ENCODE results near the gene PNMA6E.

Gene PNMA6E

DNA sequence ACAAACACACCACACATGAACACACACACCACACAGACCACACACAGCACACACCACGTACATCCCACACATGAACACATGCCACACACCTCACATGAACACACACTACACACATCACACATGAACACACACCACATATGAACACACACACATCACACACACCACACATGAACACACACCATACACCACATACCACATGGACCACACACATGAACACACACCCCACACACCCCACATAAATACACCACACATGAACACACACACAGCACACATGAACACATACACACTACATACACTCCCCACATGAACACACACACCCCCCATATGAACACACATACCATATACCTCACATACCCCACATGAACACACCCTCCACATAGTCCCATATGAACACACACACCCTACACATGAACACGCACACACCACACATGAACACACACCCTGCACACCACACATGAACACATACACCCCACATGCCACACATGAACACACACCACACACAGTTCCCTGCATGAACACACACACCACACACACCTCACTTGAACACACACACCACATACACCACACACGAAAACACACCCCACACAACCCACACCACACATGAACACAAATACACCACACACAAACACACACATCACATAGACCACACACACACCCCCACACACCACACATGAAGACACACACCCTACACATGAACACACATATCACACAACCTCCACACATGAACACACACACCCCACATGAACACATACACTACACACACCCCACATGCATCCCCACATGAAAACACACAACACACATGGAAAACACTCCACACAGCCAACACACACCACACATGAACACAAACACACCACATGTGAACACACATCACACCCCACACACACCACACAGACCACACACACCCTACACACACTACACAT, 18.3 kb downstream of the PNMA6E start (continued):
- peak; percentile 62; the same call in 1 of the 2 replicates for TF ChIP-seq ZNF311 (tag by site-specific recombination; IDR thresholded peaks at IDR 0.05; ENCODE audit: borderline replicate concordance)
- TF ChIP-seq, protein P1, sequence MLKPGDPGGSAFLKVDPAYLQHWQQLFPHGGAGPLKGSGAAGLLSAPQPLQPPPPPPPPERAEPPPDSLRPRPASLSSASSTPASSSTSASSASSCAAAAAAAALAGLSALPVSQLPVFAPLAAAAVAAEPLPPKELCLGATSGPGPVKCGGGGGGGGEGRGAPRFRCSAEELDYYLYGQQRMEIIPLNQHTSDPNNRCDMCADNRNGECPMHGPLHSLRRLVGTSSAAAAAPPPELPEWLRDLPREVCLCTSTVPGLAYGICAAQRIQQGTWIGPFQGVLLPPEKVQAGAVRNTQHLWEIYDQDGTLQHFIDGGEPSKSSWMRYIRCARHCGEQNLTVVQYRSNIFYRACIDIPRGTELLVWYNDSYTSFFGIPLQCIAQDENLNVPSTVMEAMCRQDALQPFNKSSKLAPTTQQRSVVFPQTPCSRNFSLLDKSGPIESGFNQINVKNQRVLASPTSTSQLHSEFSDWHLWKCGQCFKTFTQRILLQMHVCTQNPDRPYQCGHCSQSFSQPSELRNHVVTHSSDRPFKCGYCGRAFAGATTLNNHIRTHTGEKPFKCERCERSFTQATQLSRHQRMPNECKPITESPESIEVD (tag by site-specific recombination; IDR thresholded peaks at IDR 0.05): no peak
- 0 out of 2 replicates have a peak, but pooled peaks have one; percentile 32 for TF ChIP-seq ZNF266 (tag by site-specific recombination; IDR thresholded peaks at IDR 0.05; ENCODE audit: low read depth)
- TF ChIP-seq HOXA7 (CRISPR knock-in tag; IDR thresholded peaks at IDR 0.05; ENCODE audit: borderline replicate concordance): no peak
- TF ChIP-seq, protein P2, sequence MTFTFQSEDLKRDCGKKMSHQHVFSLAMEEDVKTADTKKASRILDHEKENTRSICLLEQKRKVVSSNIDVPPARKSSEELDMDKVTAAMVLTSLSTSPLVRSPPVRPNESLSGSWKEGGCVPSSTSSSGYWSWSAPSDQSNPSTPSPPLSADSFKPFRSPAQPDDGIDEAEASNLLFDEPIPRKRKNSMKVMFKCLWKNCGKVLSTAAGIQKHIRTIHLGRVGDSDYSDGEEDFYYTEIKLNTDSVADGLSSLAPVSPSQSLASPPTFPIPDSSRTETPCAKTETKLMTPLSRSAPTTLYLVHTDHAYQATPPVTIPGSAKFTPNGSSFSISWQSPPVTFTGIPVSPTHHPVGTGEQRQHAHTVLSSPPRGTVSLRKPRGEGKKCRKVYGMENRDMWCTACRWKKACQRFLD (tag by site-specific recombination; IDR thresholded peaks at IDR 0.05): no peak
- TF ChIP-seq ZNF585B (tag by site-specific recombination; IDR thresholded peaks at IDR 0.05): 0 out of 2 replicates have a peak, but pooled peaks have one; percentile 6
- TF ChIP-seq, protein P3, sequence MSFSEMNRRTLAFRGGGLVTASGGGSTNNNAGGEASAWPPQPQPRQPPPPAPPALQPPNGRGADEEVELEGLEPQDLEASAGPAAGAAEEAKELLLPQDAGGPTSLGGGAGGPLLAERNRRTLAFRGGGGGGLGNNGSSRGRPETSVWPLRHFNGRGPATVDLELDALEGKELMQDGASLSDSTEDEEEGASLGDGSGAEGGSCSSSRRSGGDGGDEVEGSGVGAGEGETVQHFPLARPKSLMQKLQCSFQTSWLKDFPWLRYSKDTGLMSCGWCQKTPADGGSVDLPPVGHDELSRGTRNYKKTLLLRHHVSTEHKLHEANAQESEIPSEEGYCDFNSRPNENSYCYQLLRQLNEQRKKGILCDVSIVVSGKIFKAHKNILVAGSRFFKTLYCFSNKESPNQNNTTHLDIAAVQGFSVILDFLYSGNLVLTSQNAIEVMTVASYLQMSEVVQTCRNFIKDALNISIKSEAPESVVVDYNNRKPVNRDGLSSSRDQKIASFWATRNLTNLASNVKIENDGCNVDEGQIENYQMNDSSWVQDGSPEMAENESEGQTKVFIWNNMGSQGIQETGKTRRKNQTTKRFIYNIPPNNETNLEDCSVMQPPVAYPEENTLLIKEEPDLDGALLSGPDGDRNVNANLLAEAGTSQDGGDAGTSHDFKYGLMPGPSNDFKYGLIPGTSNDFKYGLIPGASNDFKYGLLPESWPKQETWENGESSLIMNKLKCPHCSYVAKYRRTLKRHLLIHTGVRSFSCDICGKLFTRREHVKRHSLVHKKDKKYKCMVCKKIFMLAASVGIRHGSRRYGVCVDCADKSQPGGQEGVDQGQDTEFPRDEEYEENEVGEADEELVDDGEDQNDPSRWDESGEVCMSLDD (tag by site-specific recombination; IDR thresholded peaks at IDR 0.05): 0 out of 2 replicates have a peak, but pooled peaks have one; percentile 22
- TF ChIP-seq ZNF114 (tag by site-specific recombination; IDR thresholded peaks at IDR 0.05): 0 out of 2 replicates have a peak, but pooled peaks have one; percentile 23
- TF ChIP-seq MZF1 (tag by site-specific recombination; IDR thresholded peaks at IDR 0.05; ENCODE audit: borderline replicate concordance): no peak
- TF ChIP-seq, protein P4, sequence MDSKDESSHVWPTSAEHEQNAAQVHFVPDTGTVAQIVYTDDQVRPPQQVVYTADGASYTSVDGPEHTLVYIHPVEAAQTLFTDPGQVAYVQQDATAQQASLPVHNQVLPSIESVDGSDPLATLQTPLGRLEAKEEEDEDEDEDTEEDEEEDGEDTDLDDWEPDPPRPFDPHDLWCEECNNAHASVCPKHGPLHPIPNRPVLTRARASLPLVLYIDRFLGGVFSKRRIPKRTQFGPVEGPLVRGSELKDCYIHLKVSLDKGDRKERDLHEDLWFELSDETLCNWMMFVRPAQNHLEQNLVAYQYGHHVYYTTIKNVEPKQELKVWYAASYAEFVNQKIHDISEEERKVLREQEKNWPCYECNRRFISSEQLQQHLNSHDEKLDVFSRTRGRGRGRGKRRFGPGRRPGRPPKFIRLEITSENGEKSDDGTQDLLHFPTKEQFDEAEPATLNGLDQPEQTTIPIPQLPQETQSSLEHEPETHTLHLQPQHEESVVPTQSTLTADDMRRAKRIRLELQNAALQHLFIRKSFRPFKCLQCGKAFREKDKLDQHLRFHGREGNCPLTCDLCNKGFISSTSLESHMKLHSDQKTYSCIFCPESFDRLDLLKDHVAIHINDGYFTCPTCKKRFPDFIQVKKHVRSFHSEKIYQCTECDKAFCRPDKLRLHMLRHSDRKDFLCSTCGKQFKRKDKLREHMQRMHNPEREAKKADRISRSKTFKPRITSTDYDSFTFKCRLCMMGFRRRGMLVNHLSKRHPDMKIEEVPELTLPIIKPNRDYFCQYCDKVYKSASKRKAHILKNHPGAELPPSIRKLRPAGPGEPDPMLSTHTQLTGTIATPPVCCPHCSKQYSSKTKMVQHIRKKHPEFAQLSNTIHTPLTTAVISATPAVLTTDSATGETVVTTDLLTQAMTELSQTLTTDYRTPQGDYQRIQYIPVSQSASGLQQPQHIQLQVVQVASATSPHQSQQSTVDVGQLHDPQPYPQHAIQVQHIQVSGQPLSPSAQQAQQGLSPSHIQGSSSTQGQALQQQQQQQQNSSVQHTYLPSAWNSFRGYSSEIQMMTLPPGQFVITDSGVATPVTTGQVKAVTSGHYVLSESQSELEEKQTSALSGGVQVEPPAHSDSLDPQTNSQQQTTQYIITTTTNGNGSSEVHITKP (tag by site-specific recombination; IDR thresholded peaks at IDR 0.05): no peak
- TF ChIP-seq ZNF776 (tag by site-specific recombination; IDR thresholded peaks at IDR 0.05; ENCODE audit: borderline replicate concordance): 0 out of 2 replicates have a peak, but pooled peaks have one; percentile 25
- no peak for TF ChIP-seq ZNF366 (tag by site-specific recombination; conservative IDR thresholded peaks at IDR 0.05)
- TF ChIP-seq ZNF175 (tag by site-specific recombination; IDR thresholded peaks at IDR 0.05): peak; percentile 45; the same call in 1 of the 2 replicates
- no peak for TF ChIP-seq ZNF274 (IDR thresholded peaks at IDR 0.05; ENCODE audit: low read length)
- peak; percentile 32; the same call in 1 of the 2 replicates for TF ChIP-seq ZNF274 (tag by site-specific recombination; IDR thresholded peaks at IDR 0.05; ENCODE audit: borderline replicate concordance)
- no peak for TF ChIP-seq BCL11B (tag by site-specific recombination; IDR thresholded peaks at IDR 0.05; ENCODE audit: low read depth)
- TF ChIP-seq ZNF112 (tag by site-specific recombination; IDR thresholded peaks at IDR 0.05): 0 out of 2 replicates have a peak, but pooled peaks have one; percentile 29
- TF ChIP-seq, protein P5, sequence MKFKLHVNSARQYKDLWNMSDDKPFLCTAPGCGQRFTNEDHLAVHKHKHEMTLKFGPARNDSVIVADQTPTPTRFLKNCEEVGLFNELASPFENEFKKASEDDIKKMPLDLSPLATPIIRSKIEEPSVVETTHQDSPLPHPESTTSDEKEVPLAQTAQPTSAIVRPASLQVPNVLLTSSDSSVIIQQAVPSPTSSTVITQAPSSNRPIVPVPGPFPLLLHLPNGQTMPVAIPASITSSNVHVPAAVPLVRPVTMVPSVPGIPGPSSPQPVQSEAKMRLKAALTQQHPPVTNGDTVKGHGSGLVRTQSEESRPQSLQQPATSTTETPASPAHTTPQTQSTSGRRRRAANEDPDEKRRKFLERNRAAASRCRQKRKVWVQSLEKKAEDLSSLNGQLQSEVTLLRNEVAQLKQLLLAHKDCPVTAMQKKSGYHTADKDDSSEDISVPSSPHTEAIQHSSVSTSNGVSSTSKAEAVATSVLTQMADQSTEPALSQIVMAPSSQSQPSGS (tag by site-specific recombination; IDR thresholded peaks at IDR 0.05; ENCODE audit: low read depth): no peak
- no peak for TF ChIP-seq ZNF433 (tag by site-specific recombination; IDR thresholded peaks at IDR 0.05; ENCODE audit: low read depth)
- TF ChIP-seq, protein P6, sequence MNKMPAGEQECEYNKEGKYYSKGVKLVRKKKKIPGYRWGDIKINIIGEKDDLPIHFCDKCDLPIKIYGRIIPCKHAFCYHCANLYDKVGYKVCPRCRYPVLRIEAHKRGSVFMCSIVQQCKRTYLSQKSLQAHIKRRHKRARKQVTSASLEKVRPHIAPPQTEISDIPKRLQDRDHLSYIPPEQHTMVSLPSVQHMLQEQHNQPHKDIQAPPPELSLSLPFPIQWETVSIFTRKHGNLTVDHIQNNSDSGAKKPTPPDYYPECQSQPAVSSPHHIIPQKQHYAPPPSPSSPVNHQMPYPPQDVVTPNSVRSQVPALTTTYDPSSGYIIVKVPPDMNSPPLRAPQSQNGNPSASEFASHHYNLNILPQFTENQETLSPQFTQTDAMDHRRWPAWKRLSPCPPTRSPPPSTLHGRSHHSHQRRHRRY (tag by site-specific recombination; IDR thresholded peaks at IDR 0.05): no peak
- TF ChIP-seq ZNF658 (tag by site-specific recombination; IDR thresholded peaks at IDR 0.05): peak; percentile 23; the same call in 1 of the 2 replicates
- peak; percentile 50; the same call in 1 of the 2 replicates for TF ChIP-seq ZNF670 (tag by site-specific recombination; IDR thresholded peaks at IDR 0.05; ENCODE audit: low read depth)

All from HEK293 (cell line).